Astrocyte of the spinal cord (primary cell): ENCODE results near the gene SESTD1.
A peak's percentile ranks its signal among the peaks of the same experiment; 100 is the strongest.

Source experiments
- DNase-seq: peaks from one replicate; pipeline ENCODE4 v3.0.0; 2011; ENCODE audit warnings: low read depth, low spot score
- H3K4me3 ChIP-seq: 2 replicates; pipeline ENCODE4 v1.5.1; 2011; ENCODE audit warnings: low read depth, mild to moderate bottlenecking, low read length, moderate library complexity
- CTCF ChIP-seq: IDR thresholded peaks from 2 replicates; pipeline ENCODE4 v1.5.1; 2012; ENCODE audit warnings: low read depth, mild to moderate bottlenecking, low read length, inconsistent platforms
- in situ Hi-C: cut with HindIII; loops from 2 replicates; pipeline ENCODE4 v1.10.0; 2017; ENCODE audit warnings: low sequenced_read_pairs

The SESTD1 gene

GRCh38 chr2:179180242-179180641 is 84.4 kb downstream of the SESTD1 start:
- DNase-seq: peak; percentile 8
- in situ Hi-C loops: no loop called here
- no peak for TF ChIP-seq CTCF
- no peak overlapping the region for H3K4me3 ChIP-seq

DNA sequence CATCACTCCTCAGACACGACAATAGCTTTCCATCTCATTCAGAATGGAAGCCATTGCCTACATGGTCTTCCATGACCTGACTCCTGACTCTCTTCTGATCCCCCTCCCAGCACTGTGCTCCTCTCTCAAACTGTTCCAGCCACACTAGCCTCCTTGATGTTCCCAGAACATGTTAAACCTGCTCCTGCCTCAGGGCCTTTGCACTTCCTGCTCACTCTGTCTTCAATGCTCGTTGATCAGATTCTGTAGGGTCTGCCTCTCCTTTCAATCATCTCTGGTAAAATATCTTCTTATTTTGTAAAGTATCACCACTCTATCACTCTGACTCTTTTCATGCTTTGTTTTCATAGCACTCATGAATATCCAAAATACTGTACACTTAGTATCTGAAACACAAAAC is 84.9 kb downstream of the SESTD1 start:
- TF ChIP-seq CTCF: no peak
- in situ Hi-C loops: no loop called here
- no peak overlapping the region for H3K4me3 ChIP-seq
- no peak for DNase-seq

DNA sequence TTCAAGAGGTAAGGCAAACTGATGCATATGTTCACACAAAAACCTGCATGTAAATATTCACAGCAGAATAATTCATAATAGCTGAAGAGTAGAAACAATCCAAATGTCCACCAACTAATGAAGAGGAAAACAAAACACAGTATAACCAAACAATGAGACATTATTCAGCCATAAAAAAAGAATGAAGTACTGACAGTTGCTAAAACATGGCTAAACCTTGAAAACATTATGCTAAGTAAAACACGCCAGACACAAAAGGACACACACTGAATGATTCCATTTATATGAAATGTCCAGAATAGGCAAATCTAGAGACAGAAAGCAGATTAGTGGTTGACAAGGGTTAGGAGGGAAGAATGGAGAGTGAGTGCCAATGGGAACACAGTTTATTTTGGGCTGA is 86.9 kb downstream of the SESTD1 start:
- no peak overlapping the region for H3K4me3 ChIP-seq
- TF ChIP-seq CTCF: no peak
- in situ Hi-C loops: no loop called here
- DNase-seq: no peak

- TF ChIP-seq CTCF: no peak
- no peak overlapping the region for H3K4me3 ChIP-seq
- in situ Hi-C loops: no loop called here
Measured at GRCh38 chr2:179174240-179174639, 90.4 kb downstream of the SESTD1 start.

DNA sequence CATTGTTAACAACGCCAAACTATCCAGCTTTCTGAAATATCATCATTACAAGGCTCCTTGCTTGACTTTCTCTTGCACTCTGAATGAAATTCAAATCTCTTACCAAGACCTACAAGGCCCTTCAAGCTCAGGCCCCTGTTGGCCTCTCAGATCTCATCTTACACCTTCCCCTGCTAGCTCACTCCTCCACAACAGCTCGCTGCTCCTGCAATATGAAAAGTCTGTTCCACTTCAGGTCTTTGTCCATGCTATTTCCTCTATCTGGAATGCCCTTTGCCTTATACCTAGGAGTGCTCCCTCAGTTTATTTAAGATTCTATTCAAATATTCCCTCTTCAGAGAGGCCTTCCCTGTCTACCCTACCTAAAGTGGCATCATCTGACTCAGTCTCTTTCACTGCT is 91.7 kb downstream of the SESTD1 start:
- TF ChIP-seq CTCF: no peak
- no peak overlapping the region for H3K4me3 ChIP-seq
- in situ Hi-C loops: no loop called here
- no peak for DNase-seq

More at GRCh38 chr2:179174240-179174639, 90.4 kb downstream of the SESTD1 start:
- no peak for DNase-seq

GRCh38 chr2:179171371-179171770 is 93.3 kb downstream of the SESTD1 start:
- H3K4me3 ChIP-seq: no peak overlapping the region
- in situ Hi-C loops: no loop called here
- DNase-seq: no peak
- TF ChIP-seq CTCF: no peak

DNA sequence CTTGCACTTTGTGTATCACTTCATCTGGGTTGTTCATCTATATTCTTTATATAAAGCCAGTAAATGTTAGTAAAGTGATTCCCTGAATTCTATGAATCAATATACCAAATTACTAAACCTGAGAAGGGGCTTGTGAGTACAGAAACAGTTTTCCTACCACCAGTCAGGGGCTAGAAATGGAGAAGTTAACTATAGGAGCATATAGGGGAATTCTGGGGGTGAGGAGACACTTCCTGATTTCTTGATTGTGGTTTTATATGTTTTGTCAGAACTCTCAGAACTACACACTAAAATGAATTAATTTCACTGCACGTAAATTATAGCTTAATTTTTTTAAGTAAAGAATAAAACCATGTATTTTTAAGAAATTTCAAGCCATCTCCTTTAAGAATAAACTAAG is 93.7 kb downstream of the SESTD1 start:
- DNase-seq: no peak
- in situ Hi-C loops: no loop called here
- no peak for TF ChIP-seq CTCF

More for the DNA sequence above, 93.7 kb downstream of the SESTD1 start:
- H3K4me3 ChIP-seq: no peak overlapping the region
